ENCODE measurements around the gene MPG.

DNA sequence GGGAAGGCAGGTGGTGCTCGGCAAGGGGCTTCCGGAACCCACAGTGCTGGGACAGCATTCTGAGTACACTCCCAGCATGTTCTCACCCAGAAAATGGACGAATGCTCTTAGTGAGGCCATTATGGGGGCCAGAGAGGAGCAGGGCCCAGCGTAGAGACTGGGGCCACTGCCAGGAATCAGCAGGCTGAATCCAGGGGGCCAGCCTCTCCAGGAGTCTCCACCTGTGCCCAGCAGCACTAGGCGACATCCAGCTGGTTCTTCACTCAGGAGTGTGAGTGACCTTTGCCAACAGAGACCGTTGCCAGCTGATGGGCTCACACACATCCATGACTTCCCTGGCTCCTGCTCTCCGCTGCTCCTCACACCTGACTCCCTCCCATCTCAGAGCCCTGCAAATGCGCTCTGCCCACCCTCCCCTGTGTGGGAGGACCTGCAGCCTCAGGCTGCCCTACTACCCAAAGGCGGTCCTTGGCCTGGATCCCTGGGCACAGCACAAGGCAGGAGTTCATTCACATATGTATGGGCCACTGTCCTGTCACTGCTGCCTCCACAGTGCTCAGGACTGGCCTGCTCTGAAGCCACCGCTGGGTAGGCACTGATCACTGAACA, 10.7 kb upstream of the MPG start:
- TF ChIP-seq FOXM1 (IDR thresholded peaks at IDR 0.05; ENCODE audit: borderline replicate concordance) = no peak
- TF ChIP-seq SUZ12 (IDR thresholded peaks at IDR 0.05) = no peak
- TF ChIP-seq NFRKB (IDR thresholded peaks at IDR 0.05) = no peak
- no peak for TF ChIP-seq FOXA1 (IDR thresholded peaks at IDR 0.05)
- TF ChIP-seq, protein P1, sequence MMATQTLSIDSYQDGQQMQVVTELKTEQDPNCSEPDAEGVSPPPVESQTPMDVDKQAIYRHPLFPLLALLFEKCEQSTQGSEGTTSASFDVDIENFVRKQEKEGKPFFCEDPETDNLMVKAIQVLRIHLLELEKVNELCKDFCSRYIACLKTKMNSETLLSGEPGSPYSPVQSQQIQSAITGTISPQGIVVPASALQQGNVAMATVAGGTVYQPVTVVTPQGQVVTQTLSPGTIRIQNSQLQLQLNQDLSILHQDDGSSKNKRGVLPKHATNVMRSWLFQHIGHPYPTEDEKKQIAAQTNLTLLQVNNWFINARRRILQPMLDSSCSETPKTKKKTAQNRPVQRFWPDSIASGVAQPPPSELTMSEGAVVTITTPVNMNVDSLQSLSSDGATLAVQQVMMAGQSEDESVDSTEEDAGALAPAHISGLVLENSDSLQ (IDR thresholded peaks at IDR 0.05) = no peak
- TF ChIP-seq ZNF384 (IDR thresholded peaks at IDR 0.05) = no peak
- no peak for TF ChIP-seq BHLHE40 (IDR thresholded peaks at IDR 0.05; ENCODE audit: borderline replicate concordance)
- TF ChIP-seq CTBP1 (IDR thresholded peaks at IDR 0.05; ENCODE audit: borderline replicate concordance) = no peak
- no peak for TF ChIP-seq L3MBTL2 (conservative IDR thresholded peaks at IDR 0.05)
- no peak for TF ChIP-seq ARNT (IDR thresholded peaks at IDR 0.05)
- TF ChIP-seq SP1 (IDR thresholded peaks at IDR 0.05) = no peak
